GM03348 (cell line): Measurements from ENCODE around the gene SRP68.

Source experiments
- DNase-seq: peaks from one replicate; pipeline ENCODE4 v3.0.0; 2012; ENCODE audit warnings: low spot score

Gene SRP68

DNA sequence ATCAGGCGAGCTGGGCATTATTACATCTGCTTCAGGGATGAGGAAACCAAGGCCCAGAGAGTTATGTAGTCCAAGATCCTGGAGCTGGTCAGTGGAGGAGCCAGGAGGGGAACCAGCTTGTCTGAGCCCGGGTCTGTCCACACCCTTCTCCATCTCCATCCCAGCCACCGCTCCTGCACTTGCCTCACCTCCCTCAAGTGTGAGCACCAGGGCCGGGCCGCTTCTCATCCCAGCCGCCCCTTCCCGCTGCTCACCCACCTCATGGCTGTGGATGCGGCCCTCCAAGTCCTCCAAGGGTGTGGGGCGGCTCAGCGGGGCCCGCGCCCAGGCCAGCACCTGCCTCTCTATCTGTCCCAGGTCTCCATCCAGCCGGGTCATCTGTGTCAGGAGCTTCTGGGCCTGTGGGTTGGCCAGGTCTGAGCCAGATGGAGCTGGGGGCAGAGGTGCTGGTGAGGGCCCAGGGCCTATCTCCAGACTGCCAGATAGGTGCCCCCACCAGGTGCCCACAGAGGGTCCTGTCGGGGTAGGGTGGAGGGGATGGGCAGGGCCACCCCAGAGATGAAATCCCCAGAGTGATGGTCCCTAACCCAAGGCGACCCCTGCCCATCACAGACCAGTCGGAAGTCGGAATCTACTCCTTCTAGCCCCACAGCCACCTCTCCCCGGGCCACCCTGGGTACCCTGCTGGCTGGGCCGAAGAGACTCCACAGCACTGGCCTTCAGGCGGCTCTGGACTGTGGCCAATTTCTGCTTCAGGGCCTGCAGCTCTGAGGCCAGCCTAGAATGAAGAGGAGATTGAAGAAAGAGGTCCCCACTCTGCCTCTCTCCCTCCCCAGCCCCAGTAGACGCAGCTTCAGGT, 54.6 kb downstream of the SRP68 start:
- DNase-seq = no peak

DNA sequence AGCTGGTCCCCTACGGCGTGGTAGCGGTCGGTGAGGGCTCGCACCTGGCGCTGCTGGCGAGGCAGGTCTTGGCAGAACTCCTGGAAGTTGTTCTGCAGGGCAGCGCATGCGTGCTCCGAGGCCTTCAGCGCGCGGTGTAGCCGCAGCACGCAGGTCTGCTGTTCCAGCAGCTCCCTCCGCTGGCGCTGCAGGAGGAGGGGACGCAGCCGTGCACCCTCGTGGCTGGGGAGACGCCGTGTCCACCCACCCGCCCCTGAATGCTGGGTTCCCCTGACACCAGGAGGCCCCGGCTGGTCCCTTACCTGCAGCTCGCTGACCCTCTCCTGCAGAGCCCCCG, 57.4 kb downstream of the SRP68 start:
- DNase-seq = no peak

DNA sequence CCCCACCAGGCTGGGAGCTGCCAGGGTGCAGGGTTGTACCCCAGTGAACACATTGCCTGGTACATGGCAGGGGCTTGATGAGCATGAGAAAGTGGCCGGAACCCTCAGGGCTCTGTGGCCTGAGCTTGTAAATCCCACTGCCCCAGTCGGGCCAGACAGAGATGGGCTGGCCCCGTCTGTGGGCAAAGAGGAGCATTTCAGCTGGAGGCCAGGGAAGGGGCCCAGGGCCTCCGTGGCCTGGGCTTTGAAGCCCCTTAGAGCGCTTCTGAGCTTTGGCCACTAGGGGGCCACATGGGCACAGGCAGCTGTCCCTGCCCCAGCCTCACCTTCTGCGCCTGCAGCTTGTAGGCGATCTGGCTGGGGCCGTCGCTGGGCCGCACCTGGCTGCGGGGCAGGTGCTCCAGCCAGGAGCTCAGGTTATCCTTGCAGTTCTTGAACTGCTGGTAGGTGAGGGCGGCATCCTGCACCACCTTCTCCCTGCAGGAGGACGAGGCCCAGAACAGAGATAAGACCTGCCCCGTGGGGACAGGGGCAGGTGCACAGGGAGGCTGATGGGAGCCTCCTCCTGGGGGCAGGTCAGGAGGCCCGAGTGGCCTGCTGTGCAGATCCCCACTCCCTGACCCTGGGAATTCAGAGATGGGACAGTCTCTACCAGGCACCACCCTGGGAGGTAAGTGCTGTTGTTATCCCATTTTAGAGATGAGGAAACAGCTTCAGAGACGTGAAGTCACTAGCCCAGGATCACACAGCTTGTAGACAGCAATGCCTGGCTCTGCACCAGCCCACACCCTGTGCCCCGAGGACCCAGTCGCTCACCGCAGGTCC, 58.0 kb downstream of the SRP68 start:
- DNase-seq = peak; percentile 91

DNA sequence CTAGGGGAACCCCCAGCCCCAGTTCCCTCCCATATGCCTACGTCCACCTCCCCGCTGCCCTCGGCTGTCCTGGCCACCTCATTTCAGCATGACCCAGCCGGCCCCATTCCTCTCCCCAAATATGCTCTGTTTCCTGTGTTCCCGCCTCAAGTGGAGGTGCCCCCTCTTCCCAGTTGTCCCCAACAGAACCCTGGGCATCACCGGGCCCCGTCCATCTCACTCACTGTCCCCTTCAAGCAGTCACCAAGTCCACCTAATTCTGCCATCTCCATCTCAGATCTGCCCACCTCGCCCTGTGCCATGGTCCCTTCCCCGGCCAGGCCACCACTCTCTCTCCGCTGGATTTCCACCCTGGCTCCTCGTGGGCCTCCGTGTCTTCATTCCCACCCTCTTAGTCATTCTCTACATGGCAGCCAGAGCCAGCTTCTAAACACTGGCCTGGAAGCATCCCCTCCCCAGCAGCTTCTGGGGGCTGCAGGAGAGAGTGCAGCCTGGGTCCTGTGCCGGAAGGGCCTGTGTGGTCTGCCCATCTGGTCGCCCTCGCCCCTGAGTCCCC, 58.9 kb downstream of the SRP68 start:
- no peak for DNase-seq

DNA sequence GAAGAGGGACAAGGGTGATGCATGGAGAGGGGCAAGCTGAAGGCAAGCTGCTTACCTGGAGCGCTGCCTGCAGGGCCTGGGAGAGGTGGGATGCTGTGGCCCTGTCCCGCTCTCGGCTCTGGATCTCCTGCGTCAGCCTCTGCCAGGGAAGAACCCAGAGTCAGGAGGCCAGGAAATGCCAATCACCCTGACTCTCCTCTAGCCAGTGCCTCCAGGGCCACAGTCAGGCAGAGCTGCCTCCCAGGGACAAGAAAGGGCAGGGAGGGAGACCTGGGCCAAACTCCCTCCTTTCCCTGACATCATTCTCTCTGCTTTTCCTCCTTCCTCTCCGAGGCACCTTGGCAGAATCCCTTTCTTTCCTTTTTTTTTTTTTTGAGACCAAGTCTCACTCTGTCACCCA, 60.4 kb downstream of the SRP68 start:
- no peak for DNase-seq

DNA sequence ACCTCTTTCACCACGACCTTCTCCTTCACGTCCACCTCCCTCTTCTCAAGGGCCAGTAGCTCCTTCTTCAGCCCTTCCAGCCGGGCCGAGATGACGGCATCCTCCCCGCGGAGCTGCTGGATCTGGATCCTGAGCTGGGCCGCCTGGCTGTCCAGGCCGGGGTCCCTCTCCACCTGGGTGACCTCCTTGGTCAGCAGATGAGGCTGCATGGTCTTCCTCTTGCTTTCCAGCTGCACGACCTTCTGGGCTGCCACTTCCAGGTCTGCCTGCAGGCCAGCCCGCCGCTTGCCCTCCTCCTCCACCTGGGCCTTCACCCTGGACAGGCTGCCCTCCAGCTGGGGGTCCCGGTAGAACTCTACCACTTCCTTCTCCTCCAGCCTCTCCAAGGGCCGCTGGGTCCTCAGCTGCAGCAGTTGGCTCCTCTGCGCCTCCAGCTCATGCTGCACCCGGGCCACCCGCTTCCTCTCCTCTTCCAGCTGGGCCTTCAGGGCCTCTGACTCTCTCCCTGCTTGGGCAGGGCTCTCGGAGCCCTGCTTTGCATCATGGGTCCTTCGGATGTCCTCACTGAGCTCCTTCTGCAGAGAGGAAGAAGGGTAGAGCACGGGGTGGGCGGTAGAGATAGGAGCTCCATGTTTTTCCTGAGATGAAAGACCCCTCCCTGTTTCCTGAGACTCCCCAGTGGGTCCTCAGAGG, 62.2 kb downstream of the SRP68 start:
- DNase-seq = no peak

DNA sequence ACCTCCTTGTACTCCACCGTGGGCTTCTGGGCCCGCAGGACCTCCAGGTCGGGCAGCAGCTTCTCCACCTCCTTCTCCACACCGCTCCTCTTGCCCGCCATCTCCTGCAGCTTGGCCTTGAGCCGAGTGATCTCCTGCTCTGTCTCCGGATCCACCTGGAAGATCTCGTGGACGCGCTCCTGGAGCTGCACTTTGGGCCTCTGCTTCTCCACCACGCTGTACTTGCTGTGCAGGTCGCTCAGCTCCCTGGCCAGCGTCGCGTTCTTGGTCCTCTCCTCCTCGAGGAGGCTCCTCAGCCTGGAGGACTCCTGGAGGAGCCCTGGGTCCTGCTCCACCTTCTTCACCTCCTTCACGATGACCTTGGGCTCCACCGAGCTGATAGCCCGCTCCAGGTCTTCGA, 62.9 kb downstream of the SRP68 start:
- no peak for DNase-seq

DNA sequence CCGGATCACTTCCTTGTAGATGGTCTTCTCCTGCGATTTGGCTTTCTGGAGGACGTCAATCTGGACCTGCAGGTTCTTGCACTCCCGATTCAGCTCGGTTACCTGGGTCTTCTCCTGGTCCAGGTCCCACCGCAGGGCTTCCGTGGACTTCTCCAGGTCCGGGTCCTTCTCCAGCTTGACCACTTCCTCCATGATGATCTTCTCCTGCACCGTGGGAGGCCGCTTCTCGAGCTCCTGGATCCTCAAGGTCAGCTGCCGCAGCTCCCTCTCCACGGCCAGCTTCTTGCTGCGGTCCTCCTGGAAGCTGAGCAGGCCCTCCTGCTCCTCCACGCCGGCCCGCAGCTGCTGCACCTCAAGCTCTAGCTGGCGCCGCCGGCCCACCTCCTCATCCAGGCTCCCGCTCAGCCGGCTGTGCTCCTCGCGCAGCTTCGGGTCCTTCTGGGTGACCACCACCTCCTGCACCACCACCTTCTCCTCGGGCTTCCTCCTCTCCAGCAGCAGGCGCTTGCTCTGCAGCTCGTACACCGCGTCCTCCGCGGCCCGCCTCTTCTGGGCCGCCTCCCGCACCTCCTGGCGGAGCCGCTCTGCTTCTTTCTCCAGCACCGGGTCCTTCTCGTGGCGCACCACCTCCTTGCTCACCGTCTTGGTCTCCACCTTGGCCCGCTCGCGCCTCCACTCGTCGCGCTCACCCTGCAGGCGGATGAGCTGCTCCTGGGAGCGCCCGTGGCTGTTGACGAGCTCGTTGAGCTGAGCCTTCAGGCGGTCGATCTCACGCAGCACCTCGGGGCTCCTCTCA, 63.5 kb downstream of the SRP68 start:
- no peak for DNase-seq

DNA sequence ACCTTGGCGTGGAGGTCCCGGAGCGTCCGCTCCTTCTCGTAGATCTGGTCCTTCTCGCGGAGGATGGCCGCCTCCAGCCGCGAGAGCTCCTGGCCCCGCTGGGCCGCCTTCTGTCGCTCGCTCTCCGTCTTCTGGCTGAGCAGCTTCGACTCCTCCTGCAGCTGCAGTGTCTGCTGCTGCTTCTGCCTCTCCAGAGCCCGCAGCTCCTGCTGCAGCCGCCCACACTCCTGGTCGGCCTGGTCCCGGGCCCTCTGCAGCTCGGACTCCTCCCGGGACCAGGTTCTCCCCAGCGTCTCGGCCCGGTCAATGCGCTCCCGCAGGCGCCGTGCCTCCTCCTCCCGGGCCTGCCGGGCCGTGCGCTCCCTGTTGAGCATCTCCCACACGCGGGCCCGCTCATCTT, 64.1 kb downstream of the SRP68 start:
- DNase-seq = no peak

DNA sequence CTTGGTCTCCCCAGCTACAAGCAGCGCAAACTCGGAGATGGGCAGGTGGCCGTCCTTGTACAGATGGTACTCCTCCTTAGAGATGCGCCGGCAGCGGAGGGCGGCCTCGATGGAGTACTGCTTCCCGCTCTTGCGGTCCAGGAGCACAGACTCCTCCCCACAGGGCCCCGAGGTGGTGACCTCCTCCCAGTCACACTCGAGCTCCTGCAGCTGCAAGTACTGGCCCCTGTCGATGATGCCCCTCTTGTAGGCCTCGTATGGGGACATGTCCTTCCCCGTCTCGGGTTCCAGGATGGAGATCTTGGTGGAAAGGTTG, 64.5 kb downstream of the SRP68 start:
- no peak for DNase-seq

DNA sequence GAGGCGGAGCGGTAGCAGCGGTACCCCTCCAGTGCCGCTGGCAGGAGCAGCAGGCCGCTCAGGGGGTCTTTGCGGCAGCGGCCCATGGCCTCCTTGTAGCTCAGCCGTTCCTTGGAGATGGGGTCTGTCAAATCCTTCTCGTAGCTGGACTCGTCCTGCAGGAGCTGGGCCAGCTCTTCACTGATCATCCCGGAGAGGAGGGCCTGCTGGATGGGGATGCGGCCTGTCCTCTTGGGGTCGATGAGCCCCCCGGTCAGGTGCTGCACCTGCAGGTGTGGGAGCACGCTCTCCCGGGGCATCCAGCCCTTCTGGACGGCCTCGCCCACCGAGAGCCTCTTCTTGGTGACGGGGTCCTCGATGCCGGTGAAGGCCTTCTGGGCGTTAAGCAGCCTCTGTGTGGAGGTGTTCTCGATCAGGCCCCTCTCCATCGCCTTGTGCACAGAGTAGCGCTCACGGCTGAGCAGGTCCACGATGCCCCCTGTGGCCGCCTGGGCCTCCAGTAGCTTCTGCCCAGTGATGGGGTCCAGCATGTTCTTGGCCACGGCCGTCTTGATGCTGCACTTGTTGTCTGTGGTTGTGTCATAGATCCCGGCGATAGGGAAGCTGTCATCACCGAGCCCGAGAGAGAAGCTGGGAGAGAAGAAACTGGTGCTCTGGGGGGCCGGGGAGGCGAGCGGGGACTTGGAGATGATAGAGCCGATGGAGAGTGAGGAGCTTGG, 65.0 kb downstream of the SRP68 start:
- no peak for DNase-seq

DNA sequence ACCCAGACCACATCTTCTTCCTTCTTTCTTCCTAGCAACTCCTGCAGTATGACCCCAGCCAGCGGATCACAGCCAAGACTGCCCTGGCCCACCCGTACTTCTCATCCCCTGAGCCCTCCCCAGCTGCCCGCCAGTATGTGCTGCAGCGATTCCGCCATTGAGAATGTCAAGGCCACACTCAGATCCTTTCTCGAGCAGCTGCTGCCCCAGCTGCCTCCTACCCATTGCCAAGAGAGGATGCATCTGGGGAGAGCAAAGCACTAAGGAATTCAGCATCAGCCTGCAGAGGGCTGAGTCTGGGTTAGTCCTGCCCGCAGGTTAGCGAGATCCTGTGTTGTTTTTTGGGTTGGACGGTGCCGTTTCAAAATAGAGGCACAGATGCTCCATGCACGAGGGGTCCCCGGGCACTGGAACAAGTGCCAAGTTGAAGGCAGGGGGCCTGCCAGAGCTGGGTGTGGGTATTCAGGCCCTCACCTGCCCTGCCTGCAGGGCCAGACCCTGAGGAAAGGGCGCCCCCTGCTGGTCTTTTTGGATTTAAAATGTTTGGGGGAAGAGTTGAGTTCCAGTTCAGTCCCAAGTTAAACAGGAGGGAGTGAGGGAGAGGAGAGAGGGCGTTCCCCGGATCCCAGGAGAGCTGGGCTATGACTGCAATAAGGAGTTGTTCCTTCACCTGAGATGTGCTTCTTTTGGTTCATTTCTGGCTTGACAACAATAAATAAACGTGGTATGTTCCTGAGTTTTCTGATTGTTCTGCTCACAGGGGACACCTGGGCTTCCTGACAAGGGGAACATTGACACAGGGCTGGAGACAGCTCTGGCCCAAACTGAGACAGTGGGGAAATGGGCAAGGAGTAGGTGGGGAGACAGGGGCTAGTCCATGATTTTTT, 66.8 kb downstream of the SRP68 start:
- peak; percentile 87 for DNase-seq

DNA sequence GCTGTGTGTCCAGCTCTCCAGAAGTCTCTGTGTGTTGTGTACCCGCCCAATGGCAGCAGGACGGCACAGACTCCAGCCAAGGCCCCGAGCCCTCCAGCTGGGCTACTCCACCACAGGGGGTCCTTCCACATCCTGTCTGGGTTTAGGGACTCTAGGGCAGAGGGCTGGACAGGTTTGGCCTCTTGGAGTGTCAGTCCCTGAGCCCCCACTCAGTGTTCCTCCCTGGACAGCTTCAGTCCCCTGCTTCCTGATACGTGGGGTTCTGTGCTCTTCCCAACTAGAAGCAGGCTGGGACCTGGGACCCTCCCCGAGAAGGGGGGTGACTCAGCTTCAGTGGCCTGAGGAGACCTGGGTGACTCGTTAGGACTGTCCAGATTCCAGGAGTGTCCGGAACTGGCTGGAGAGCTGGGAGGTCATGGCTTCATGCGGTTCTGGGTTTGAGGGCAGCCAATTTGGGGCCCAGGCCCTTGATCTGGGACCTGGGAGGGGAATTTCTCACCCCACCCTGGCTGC, 67.5 kb downstream of the SRP68 start:
- DNase-seq = no peak

DNA sequence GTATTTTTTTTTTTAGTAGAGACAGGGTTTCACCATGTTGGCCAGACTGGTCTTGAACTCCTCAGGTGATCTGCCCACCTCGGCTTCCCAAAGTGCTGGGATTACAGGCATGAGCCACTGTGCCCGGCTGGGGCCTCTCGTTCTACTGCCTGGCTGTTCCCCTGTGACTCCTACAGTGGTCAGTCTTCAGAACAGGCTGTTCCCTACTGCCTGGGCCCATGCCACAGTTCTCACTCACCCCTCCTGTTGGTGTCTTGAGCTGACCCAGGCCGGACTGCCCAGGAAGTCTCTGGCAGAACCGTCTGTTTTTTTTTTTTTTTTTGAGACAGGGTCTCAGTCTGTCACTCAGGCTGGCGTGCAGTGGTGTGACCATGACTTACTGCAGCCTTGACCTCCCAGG, 68.4 kb downstream of the SRP68 start:
- no peak for DNase-seq

DNA sequence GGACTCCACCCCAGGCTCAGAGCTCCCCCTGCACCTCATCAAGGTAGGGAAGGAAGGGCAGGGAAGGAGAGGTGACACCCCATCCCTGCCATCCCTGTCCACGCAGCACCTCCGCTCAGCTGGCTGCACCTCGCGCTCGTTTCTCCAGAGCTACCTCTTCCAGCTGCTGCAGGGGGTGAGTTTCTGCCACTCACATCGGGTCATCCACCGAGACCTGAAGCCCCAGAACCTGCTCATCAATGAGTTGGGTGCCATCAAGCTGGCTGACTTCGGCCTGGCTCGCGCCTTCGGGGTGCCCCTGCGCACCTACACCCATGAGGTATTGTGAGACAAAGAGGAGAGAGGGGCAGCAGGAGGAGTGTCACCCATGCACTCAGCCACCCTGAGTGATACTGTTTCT, 70.2 kb downstream of the SRP68 start:
- no peak for DNase-seq

DNA sequence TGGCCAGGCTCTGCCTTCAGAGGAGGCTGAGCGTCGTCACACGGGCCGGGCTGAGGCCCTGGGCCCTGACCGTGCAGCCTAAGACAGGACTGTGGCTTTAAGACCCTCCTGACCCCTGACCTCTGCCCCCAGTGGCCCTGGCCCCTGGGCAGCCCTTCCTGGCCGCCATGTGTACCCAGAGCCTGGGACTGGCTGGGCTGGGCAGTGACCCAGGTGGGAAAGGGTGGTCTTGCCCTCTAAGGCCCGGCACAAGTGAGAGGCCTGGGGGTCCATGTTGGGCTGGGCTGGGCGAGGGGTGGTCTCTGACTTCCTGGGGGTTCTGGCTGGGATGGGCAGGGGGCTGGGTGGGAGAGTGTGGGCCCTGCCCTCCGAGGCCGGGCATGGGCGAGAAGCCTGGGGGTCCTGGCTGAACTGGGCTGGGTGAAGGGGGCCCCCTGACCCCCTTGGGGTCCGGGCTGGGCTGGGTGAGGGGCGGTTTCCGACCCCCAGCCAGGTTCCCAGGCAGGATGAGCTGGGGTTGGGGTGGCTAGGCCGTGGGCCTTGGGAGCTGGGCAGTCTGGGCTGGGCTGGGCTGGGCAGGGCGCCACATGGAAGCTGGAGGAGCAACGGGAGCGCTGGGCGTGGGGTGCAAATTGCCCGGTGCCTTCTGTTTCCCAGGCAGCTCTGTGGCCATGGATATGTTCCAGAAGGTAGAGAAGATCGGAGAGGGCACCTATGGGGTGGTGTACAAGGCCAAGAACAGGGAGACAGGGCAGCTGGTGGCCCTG, 71.4 kb downstream of the SRP68 start, which contains the start of gene CDK3:
Gene CDK3, plus strand, starts transcription at position 101 of the 767 bp plus-strand sequence. Its CDS starts 571 bp downstream, at position 672.
- no peak for DNase-seq

DNA sequence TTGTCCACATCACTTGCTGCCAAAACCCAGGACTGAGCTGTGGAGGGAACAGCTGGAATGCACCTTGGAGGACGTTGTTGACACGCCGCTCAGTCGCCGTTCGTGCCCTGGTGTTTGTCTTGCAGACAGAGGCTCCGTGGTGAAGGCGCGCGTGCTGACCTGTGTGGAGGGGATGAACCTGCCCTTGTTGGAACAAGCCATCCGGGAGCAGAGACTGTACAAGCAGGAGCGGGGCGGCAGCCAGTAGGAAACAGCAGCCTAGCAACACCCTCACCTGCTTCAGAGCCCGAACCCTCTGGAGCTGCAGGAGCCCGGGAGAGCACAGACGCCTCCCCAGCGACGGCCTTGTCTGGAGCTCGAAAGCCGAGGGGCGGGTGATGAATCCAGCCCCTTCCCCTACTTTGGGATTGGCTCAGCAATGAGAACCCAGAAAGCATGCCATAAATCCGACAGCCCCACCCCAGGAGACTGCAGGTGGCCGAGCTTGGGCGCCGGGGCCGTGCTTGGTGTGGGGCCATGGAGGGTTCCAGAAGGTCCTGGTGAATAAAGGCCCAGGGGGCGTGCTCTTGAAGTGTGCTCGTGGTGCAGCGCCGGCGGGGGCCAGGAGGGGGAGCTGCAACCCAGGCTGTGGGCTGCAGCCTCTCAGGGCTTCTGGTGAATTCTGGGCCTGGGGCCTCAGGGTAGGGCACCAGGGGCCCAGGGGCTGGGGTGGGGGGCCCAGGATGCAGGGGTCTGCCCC, 72.1 kb downstream of the SRP68 start:
- peak; percentile 76 for DNase-seq

DNA sequence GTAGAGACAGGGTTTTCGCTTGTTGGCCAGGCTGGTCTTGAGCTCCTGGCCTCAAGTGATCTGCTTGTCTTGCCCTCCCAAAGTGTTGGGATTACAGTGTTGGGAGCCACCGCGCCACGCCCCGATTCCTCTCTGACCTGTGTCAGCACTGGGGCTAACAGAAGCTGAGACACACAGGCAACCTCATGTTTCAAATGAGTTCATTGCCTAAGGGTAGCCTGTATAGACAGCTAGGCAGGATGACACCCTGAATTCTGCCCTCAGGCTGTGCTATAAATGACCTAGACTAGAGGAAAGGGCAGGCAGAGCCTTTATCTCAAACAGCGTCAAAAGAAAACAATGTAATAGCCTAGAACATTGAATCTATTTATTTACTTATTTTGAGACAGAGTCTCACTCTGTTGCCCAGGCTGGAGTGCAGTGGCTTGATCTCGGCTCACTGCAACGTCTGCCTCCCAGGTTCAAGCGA, 74.0 kb downstream of the SRP68 start:
- no peak for DNase-seq
